GM21423 (cell line): ENCODE data around the gene SSR1.

Source experiments
- ATAC-seq: cut with Tn5 transposase; IDR thresholded peaks from one replicate; pipeline ENCODE4 v1.9.1; 2021; ENCODE audit warnings: mild to moderate bottlenecking, moderate library complexity; ENCODE audit not compliant: unreplicated experiment

SSR1 gene

GRCh38 chr6:7241709-7242645, 71.0 kb downstream of the SSR1 start:
- no peak for ATAC-seq

- ATAC-seq, result no peak
These were observed 71.8 kb downstream of the SSR1 start for GRCh38 chr6:7241160-7241559.

DNA sequence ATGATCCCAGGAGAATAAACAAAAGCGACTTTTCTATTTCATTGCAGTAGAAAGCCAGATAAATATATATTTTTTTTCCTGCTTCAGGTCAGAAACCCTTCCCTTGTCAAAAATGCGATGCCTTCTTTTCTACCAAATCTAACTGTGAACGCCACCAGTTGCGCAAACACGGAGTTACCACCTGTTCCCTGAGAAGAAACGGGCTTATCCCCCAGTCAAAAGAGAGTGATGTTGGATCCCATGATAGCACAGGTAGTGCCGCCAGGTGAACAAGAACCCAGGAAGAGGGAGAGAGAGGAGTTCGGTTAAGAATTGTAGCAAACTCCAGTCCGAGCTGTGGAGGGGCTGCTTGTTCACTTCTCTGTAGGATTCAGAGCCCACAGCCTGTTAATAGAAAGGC, 72.6 kb downstream of the SSR1 start:
- no peak for ATAC-seq

- ATAC-seq, result no peak
These were observed 73.4 kb downstream of the SSR1 start for GRCh38 chr6:7239590-7239948.

GRCh38 chr6:7238900-7239589, 74.0 kb downstream of the SSR1 start:
- peak; percentile 44 for ATAC-seq

- no peak for ATAC-seq
These were observed 74.5 kb downstream of the SSR1 start for GRCh38 chr6:7238526-7238899.

DNA sequence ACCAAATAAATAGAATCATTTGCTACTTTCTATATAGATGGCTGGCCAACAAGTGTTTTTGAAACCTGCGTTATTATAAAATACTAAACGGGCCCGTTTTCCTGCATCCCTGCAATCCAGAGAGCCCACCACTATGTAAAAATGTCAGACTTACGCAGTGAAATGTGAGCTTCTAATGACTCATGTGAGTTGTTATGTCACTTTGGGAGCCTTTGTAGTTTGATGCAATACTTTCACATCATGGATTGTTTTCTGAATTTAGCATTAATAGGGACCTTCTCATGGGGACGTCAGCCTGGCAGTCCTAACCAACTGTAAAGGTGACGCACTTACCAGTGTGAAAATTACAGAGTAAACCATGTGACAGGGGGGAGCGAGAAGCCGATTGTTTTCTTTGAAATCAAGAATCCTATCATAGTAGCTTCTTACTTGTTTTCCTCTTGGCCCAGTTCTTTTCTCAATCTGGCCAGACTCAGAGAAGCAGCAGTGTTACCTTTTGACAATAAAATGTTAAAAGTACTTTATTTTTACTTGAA, 75.3 kb downstream of the SSR1 start:
- no peak for ATAC-seq

GRCh38 chr6:7236306-7237209, 76.4 kb downstream of the SSR1 start:
- peak; percentile 44 for ATAC-seq

GRCh38 chr6:7235712-7236305, 77.2 kb downstream of the SSR1 start:
- ATAC-seq, result no peak

- no peak for ATAC-seq
These were observed 78.5 kb downstream of the SSR1 start for GRCh38 chr6:7234547-7234946.

DNA sequence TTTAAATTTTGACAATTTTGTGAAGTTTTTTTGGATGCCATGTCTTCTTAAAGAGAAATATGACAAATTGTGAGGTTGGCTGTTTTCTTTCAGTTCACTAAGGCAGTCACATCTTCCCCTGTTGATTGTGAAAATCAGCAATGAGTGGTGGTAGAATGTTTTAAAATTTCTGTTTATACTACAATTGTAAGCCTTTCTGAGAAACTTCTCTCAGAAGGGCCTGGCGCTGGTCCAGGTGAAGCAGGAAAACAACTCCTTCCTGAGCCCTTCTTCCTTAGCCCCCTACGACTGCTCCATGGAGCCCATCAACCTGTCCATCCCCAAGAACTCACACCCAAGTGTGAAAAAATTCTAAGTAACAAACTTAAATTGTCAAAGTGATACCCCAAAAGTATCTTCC, 80.6 kb downstream of the SSR1 start:
- no peak for ATAC-seq

DNA sequence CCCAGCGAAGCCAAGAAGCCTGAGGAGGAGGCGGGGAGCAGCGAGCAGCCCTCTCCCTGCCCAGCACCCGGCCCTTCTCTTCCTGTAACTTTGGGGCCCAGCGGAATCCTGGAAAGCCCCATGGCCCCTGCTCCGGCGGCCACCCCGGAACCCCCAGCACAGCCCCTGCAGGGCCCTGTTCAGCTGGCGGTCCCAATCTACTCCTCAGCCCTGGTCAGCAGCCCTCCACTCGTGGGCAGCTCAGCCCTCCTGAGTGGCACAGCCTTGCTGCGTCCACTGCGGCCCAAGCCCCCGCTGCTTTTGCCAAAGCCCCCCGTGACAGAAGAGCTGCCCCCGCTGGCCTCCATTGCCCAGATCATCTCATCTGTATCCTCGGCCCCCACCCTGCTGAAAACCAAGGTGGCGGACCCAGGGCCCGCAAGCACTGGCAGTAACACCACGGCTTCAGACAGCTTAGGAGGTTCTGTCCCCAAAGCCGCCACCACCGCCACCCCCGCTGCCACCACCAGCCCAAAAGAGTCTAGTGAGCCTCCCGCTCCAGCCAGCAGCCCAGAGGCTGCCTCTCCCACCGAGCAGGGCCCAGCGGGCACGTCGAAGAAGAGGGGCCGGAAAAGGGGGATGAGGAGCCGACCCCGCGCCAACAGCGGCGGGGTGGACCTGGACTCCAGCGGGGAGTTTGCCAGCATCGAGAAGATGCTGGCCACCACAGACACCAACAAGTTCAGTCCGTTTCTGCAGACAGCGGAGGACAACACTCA, 81.9 kb downstream of the SSR1 start:
- ATAC-seq, result no peak

DNA sequence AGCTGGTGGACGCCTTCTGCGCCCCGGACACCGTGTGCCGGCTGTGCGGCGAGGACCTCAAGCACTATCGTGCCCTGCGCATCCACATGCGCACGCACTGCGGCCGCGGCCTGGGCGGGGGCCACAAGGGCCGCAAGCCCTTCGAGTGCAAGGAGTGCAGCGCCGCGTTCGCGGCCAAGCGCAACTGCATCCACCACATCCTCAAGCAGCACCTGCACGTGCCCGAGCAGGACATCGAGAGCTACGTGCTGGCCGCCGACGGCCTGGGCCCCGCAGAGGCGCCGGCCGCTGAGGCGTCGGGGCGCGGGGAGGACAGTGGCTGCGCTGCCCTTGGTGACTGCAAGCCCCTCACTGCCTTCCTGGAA, 82.7 kb downstream of the SSR1 start:
- no peak for ATAC-seq

- no peak for ATAC-seq
These were observed 83.3 kb downstream of the SSR1 start for GRCh38 chr6:7229376-7230326.

DNA sequence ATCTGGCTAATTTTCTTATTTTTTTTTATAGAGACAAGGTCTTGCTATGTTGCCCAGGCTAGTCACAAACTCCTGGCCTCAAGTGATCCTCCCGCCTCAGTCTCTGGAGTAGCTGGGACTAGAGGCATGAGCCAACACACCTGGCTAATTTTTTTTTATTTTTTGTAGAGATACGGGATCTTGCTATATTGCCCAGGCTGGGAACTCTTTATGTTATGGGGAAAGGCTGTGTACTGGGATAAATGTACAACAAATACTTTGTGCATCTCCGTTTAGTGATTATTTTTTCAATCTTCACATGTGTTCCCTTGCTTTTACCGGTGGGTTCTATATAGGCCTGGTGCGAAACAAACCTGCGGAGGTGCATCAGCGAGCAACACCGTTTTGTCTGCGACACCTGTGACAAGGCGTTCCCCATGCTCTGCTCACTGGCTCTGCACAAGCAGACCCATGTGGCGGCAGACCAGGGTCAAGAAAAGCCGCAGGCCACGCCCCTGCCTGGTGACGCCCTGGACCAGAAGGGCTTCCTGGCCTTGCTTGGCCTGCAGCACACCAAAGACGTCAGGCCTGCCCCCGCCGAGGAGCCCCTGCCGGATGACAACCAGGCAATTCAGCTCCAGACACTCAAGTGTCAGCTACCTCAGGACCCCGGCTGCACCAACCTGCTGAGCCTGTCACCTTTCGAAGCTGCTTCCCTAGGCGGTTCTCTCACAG, 84.2 kb downstream of the SSR1 start:
- no peak for ATAC-seq

- no peak for ATAC-seq
These were observed 88.3 kb downstream of the SSR1 start for GRCh38 chr6:7224731-7225130.

DNA sequence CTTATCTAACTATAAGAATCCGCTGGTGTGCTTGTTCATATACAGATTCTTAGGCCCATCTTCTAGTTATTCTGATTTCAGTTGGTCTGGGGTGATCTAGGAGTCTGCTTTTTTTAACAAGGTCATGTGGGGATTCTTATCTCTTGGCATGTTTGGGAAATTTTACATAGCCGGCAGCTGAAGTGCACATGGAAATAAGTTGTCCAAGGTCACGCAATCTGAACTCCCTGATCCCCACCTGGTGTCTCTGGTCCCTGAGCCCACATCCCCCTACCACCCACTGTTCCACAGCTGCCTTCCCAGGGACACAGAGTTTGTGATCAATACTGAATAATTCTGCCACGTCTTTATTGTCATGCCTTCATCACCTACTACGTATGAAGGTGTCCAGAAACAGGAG, 90.8 kb downstream of the SSR1 start:
- no peak for ATAC-seq

GRCh38 chr6:7219310-7219709, 93.7 kb downstream of the SSR1 start:
- ATAC-seq, result no peak
